Measurements from ENCODE around the gene RANBP1. TPM values are rescaled to one million over a fixed set of nuclear protein-coding genes. Genes with fewer than 3 reads are reported as not detected.

Gene RANBP1
- total RNA-seq, 1 experiment from 2014 or later = 522 TPM

DNA sequence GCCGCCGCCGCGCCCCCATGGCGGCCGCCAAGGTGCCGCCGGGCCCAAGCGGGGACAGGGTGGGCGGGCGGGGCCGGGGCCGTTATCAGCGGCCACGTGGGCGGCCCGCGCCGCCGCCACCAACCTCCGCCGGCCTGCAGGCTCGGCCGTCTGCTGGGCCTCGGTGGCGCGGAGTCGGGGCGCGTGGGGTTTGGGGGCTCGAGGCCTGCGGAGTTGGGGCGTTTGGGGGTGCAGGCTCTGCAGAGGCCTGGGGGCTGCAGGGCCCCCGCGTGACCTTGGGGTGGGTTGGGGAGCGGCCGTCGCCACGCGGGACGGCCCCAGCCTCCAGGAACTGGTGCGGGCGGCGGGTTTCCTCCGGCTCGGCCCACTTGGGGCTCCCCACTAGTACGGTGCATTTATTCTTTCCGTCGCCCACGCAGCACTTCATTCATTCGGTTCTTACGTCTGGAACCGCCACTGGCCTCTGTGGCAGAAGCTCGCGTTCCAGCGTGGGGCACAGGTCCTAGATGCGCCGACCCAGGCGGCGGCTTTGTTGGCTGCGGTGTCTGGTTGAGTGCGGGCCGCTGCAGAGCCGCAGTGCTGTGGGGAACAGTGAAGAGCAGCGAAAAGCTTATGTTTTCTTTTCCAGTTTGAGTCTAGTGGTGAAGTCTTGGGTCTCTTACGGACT lies 1.9 kb downstream of the RANBP1 start:
- TF ChIP-seq, protein P1, sequence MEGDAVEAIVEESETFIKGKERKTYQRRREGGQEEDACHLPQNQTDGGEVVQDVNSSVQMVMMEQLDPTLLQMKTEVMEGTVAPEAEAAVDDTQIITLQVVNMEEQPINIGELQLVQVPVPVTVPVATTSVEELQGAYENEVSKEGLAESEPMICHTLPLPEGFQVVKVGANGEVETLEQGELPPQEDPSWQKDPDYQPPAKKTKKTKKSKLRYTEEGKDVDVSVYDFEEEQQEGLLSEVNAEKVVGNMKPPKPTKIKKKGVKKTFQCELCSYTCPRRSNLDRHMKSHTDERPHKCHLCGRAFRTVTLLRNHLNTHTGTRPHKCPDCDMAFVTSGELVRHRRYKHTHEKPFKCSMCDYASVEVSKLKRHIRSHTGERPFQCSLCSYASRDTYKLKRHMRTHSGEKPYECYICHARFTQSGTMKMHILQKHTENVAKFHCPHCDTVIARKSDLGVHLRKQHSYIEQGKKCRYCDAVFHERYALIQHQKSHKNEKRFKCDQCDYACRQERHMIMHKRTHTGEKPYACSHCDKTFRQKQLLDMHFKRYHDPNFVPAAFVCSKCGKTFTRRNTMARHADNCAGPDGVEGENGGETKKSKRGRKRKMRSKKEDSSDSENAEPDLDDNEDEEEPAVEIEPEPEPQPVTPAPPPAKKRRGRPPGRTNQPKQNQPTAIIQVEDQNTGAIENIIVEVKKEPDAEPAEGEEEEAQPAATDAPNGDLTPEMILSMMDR (conservative IDR thresholded peaks at IDR 0.05) = no peak
- H3K27ac ChIP-seq (ENCODE audit: insufficient read length, low read depth, low read length) = no peak overlapping the region
- peak overlapping the region; percentile 98; the same call in 1 of the 2 replicates for H3K4ac ChIP-seq (ENCODE audit: low read depth, low read length)
- WGBS (ENCODE audit: extremely low coverage, insufficient read length, low lambda C conversion rate) = no CpG with 5 or more reads among the region's 66 CpGs
- Mint-ChIP-seq H3K4me1 (peaks cover 12 to 19% of the 10 kb centered on the region in 2 experiments), H3K9me3 (no peaks in the 10 kb centered on the region), H3K27ac (peak overlapping the region; percentile 76 to 96 (median 95); a peak in 6 of 7 replicates), H3K4me3 (peak overlapping the region; percentile 92 to 94), H3K27me3 (ENCODE audit: low read depth) (no peaks in the 10 kb centered on the region), H3K36me3 (ENCODE audit: insufficient read depth in 1 of 3, low read depth in 3 of 3) (peaks cover 45 to 64% (median 60%) of the 10 kb centered on the region in 3 experiments)
- peaks cover 43% of the 10 kb centered on the region for H3K79me2 ChIP-seq (ENCODE audit: insufficient read depth, low read length)
- H3K18ac ChIP-seq (ENCODE audit: insufficient read length, low read depth, low read length) = peak overlapping the region; percentile 89
- peak overlapping the region; percentile 95 for H3K14ac ChIP-seq (ENCODE audit: insufficient read depth, low read length)
- peak overlapping the region; percentile 96 for H4K91ac ChIP-seq (ENCODE audit: insufficient read length, low read depth, low read length)
- H2BK15ac ChIP-seq (ENCODE audit: low read depth, low read length) = no peak overlapping the region
- peak overlapping the region; percentile 74 for H3K4me2 ChIP-seq (ENCODE audit: insufficient read depth, insufficient read length, low read length)
- H2BK120ac ChIP-seq (ENCODE audit: low read depth, low read length, poor library complexity, severe bottlenecking) = peak overlapping the region; percentile 25
- H3K23me2 ChIP-seq (ENCODE audit: insufficient read length, low read depth, low read length, poor library complexity, severe bottlenecking) = peaks cover 8% of the 10 kb centered on the region
- no peak for DNase-seq
- peaks cover 14% of the 10 kb centered on the region for H3K79me1 ChIP-seq (ENCODE audit: insufficient read depth, low read depth, low read length, poor library complexity, severe bottlenecking)
- H3K9ac ChIP-seq (ENCODE audit: extremely low read depth, insufficient read length, low read length) = peak overlapping the region; percentile 100
- H4K20me1 ChIP-seq (ENCODE audit: control insufficient read depth, insufficient read depth, insufficient read length) = no peaks in the 10 kb centered on the region
- no peak overlapping the region for H2AFZ ChIP-seq (ENCODE audit: low read length)
- no peak overlapping the region for H2AK5ac ChIP-seq (ENCODE audit: insufficient read length, low read length)
- H4K8ac ChIP-seq (replicated peaks; ENCODE audit: insufficient read length, low read depth, low read length) = no peak overlapping the region
- no peak overlapping the region for H2BK5ac ChIP-seq (ENCODE audit: insufficient read length, low read length)
- no peak overlapping the region for H3K23ac ChIP-seq (ENCODE audit: insufficient read length, low read depth, low read length)
- no peak overlapping the region for H2BK20ac ChIP-seq (ENCODE audit: low read depth, low read length, poor library complexity, severe bottlenecking)
- H3K27me3 ChIP-seq (ENCODE audit: insufficient read depth, low read length) = no peaks in the 10 kb centered on the region
- no peaks in the 10 kb centered on the region for H3K4me1 ChIP-seq (ENCODE audit: insufficient read depth, low read length)
- H2BK12ac ChIP-seq (ENCODE audit: insufficient read length, low read depth, low read length) = no peak overlapping the region
- H4K5ac ChIP-seq (ENCODE audit: insufficient read length, low read depth, low read length) = no peak overlapping the region
- H3K9me3 ChIP-seq (ENCODE audit: control insufficient read depth, low read depth, low read length) = no peaks in the 10 kb centered on the region
- H3K56ac ChIP-seq (ENCODE audit: insufficient read length, low read depth, low read length) = peak overlapping the region; percentile 39
- no peak overlapping the region for H3T11ph ChIP-seq (ENCODE audit: low read length)

Data from H9 (cell line).